Measurements from ENCODE around the gene TRIM26.

DNA sequence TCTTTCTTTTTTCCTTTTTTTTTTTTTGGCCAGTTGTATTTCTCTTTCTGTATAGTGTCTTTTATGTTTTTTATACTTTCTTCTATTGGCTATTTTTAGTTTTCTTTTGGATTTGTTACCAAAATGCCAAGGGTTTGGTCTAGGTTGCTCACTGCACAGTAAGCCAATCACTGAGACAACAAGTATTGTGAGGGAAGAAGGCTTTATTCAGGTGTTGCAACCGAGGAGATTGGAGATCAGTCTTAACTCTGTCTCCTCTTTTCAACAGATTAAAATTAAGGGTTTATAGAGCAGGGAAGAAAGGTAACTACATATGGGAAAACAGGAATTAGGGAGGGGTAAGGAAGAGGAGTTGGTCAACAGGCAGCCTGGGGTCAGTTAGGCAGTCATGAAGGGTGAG lies 10.1 kb upstream of the TRIM26 start:
- TF ChIP-seq, protein P1, sequence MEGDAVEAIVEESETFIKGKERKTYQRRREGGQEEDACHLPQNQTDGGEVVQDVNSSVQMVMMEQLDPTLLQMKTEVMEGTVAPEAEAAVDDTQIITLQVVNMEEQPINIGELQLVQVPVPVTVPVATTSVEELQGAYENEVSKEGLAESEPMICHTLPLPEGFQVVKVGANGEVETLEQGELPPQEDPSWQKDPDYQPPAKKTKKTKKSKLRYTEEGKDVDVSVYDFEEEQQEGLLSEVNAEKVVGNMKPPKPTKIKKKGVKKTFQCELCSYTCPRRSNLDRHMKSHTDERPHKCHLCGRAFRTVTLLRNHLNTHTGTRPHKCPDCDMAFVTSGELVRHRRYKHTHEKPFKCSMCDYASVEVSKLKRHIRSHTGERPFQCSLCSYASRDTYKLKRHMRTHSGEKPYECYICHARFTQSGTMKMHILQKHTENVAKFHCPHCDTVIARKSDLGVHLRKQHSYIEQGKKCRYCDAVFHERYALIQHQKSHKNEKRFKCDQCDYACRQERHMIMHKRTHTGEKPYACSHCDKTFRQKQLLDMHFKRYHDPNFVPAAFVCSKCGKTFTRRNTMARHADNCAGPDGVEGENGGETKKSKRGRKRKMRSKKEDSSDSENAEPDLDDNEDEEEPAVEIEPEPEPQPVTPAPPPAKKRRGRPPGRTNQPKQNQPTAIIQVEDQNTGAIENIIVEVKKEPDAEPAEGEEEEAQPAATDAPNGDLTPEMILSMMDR (IDR thresholded peaks at IDR 0.05): no peak
- TF ChIP-seq POLR2A (IDR thresholded peaks at IDR 0.05): no peak
